ENCODE data around the gene CPNE4.

The CPNE4 gene

GRCh38 chr3:131835906-131836305 is 198.9 kb downstream of the CPNE4 start:
- Histone ChIP-seq H3K4me3 (no peak overlapping the region), H3K9me3 (ENCODE audit: low read depth, low read length) (no peaks in the 10 kb centered on the region), H3K36me3 (ENCODE audit: insufficient read depth, low read length) (no peaks in the 10 kb centered on the region), H3K9ac (ENCODE audit: insufficient read length) (no peak overlapping the region), H3K27ac (no peak overlapping the region)
- TF ChIP-seq FOXP2 (optimal IDR thresholded peaks at IDR 0.05; ENCODE audit: control extremely low read depth, extremely low read length, insufficient read depth) (no peak), POLR2AphosphoS5 (IDR thresholded peaks at IDR 0.05; ENCODE audit: borderline replicate concordance, low read depth, low read length) (no peak), EZH2 (IDR thresholded peaks at IDR 0.05) (no peak)
- DNase-seq (ENCODE audit: low read depth, low spot score) = no peak

DNA sequence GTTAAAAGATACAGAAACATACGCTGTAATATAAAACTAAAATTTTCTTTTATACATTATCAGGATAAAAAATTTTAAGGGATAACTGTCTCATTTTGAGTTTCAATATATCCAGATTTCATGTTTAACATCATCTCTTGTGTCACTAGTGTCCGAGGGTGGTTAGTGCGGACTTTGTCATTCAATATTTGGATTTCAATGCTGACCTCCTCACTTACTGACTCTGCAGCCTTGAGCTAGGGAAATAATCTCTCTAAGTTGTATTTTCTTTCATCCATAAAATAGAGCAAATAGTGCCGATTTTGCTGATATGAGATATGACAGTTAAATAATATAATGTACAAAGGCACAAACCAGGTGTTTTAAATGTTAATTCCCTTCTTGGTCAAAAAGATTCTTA is 203.2 kb downstream of the CPNE4 start:
- Histone ChIP-seq H3K36me3 (ENCODE audit: insufficient read depth, low read length) (no peaks in the 10 kb centered on the region), H3K4me3 (no peak overlapping the region), H3K9ac (ENCODE audit: insufficient read length) (no peak overlapping the region), H3K9me3 (ENCODE audit: low read depth, low read length) (no peaks in the 10 kb centered on the region), H3K27ac (no peak overlapping the region)
- no peak for DNase-seq (ENCODE audit: low read depth, low spot score)
- TF ChIP-seq EZH2 (IDR thresholded peaks at IDR 0.05) = no peak
- no peak for TF ChIP-seq POLR2AphosphoS5 (IDR thresholded peaks at IDR 0.05; ENCODE audit: borderline replicate concordance, low read depth, low read length)
- no peak for TF ChIP-seq FOXP2 (optimal IDR thresholded peaks at IDR 0.05; ENCODE audit: control extremely low read depth, extremely low read length, insufficient read depth)

DNA sequence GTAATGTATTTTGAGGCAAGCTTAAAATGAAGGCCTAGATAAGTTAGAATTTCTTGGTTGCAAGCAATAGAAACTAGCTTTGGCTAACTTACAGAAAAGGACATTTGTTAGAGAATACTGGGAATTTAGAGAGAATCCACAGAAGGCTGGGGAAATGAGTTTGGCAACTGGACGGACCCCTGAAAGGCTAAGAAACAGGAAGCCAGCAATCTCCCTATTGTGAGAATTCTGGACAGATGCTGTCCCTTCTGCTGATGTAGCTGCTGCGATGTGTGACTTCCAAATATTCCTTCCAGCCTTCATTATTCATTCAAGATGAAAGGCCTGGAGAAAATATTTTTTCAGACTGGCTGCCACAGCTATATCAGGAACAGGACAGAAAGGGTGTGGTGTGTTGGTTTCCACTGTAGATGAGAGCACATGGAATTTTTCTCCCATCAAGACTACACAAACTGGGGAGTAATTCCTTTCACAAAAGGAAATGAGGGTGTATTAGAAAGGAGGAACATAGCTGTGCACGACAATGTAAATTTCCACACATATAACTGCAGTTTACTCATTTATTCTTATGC is 213.5 kb downstream of the CPNE4 start:
- no peaks in the 10 kb centered on the region for H3K36me3 ChIP-seq (ENCODE audit: insufficient read depth, low read length)
- H3K27ac ChIP-seq = no peak overlapping the region
- H3K9me3 ChIP-seq (ENCODE audit: low read depth, low read length) = no peaks in the 10 kb centered on the region
- no peak for DNase-seq (ENCODE audit: low read depth, low spot score)
- TF ChIP-seq POLR2AphosphoS5 (IDR thresholded peaks at IDR 0.05; ENCODE audit: borderline replicate concordance, low read depth, low read length) (no peak), FOXP2 (optimal IDR thresholded peaks at IDR 0.05; ENCODE audit: control extremely low read depth, extremely low read length, insufficient read depth) (no peak), EZH2 (IDR thresholded peaks at IDR 0.05) (no peak)
- H3K9ac ChIP-seq (ENCODE audit: insufficient read length) = no peak overlapping the region
- H3K4me3 ChIP-seq = no peak overlapping the region

DNA sequence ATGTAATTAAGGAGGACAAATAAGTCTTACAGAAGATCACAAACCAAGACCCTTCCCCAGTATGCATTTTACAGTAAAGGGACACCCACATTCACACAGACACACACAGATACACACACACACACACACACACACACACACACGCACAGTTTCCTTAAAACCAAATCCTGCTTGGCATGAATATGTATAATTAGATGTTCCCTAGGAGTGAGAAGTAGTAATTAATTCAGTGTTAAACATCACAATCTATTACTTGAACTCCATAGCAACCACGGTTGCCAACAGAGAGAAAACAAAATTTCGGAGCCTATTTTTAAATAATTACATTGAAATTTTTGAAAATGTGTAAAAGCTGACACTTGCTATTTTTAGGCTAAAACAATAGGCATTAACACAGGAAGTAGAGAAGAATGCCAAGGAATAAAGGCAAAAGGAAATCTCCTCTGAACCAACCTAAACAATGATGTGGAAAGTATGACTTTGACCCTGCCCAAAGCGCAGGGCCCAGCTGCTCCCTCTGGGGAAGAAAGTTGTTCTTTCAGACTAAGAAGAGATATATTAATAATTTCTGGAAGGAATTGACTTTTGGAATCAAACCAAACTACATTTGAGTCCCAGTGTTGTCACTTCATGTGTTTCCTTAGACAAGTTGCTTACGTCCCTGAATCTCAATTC is 215.3 kb downstream of the CPNE4 start:
- Histone ChIP-seq H3K9me3 (ENCODE audit: low read depth, low read length) (no peaks in the 10 kb centered on the region), H3K36me3 (ENCODE audit: insufficient read depth, low read length) (no peaks in the 10 kb centered on the region), H3K9ac (ENCODE audit: insufficient read length) (no peak overlapping the region), H3K4me3 (no peak overlapping the region), H3K27ac (no peak overlapping the region)
- no peak for TF ChIP-seq EZH2 (IDR thresholded peaks at IDR 0.05)
- no peak for TF ChIP-seq POLR2AphosphoS5 (IDR thresholded peaks at IDR 0.05; ENCODE audit: borderline replicate concordance, low read depth, low read length)
- TF ChIP-seq FOXP2 (optimal IDR thresholded peaks at IDR 0.05; ENCODE audit: control extremely low read depth, extremely low read length, insufficient read depth) = no peak
- no peak for DNase-seq (ENCODE audit: low read depth, low spot score)

DNA sequence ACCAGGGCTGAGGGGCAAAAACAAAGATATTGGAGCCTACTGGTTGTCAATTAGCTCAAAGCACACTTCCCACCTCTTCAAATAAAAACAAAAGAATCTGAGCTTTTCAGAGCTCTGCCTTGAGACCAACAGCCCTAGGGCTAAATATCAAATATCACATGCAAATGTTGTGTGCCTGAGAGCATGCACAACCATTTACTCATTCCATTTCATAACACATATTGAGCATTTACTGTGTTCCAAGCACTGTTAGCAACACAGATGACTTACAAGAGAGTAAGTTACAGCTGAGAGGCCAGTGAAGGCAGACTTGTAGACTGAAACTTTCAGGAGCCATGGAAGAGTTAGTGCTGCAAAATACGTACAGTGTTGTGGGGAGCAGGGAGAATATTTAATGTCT is 222.4 kb downstream of the CPNE4 start:
- TF ChIP-seq EZH2 (IDR thresholded peaks at IDR 0.05) (no peak), POLR2AphosphoS5 (IDR thresholded peaks at IDR 0.05; ENCODE audit: borderline replicate concordance, low read depth, low read length) (no peak), FOXP2 (optimal IDR thresholded peaks at IDR 0.05; ENCODE audit: control extremely low read depth, extremely low read length, insufficient read depth) (no peak)
- Histone ChIP-seq H3K9me3 (ENCODE audit: low read depth, low read length) (no peaks in the 10 kb centered on the region), H3K27ac (no peak overlapping the region), H3K4me3 (no peak overlapping the region), H3K36me3 (ENCODE audit: insufficient read depth, low read length) (no peaks in the 10 kb centered on the region), H3K9ac (ENCODE audit: insufficient read length) (no peak overlapping the region)
- no peak for DNase-seq (ENCODE audit: low read depth, low spot score)

DNA sequence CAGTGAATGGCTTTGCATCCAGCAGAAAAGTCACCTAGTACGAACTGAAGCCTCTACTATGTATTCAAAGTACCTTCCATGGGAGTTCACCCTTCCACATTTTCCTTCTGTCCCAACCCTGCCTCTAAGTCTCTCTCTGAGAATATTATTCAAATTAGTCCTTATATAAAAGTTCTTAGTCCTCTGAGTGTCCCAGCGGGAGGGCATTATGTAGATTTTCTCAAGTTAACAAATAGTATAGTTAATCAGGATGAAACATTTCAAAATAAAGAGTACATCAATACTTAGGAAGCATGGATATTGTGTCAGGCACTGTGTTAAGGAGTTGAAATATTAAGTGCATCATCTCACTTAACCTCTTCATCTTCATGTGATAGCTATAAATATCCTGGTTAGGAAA is 223.3 kb downstream of the CPNE4 start:
- H3K36me3 ChIP-seq (ENCODE audit: insufficient read depth, low read length) = no peaks in the 10 kb centered on the region
- no peaks in the 10 kb centered on the region for H3K9me3 ChIP-seq (ENCODE audit: low read depth, low read length)
- H3K9ac ChIP-seq (ENCODE audit: insufficient read length) = no peak overlapping the region
- DNase-seq (ENCODE audit: low read depth, low spot score) = peak; percentile 90
- peak overlapping the region; percentile 7; the same call in 1 of the 2 replicates for H3K4me3 ChIP-seq
- no peak overlapping the region for H3K27ac ChIP-seq
- TF ChIP-seq EZH2 (IDR thresholded peaks at IDR 0.05) (no peak), POLR2AphosphoS5 (IDR thresholded peaks at IDR 0.05; ENCODE audit: borderline replicate concordance, low read depth, low read length) (peak; percentile 41; the same call in 1 of the 2 replicates)

DNA sequence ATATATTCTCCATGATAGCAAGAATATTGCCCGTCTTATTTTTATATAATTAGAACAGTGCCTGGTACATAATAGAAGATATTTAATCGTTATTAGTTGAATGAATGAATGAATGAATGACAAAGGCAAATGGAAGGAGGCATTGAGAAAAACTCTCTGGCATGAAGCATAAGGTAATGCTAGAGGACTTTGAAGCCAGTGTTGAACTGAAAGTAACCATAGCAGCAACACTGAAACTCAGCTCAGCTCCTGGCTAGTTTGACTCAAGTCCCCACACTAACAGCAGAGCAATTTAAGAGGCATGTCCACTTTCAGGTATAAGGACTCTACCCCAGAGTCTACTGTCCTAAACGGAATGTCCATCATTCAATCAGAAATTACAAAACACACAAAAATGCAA is 227.0 kb downstream of the CPNE4 start:
- no peak overlapping the region for H3K27ac ChIP-seq
- H3K9me3 ChIP-seq (ENCODE audit: low read depth, low read length) = no peaks in the 10 kb centered on the region
- H3K36me3 ChIP-seq (ENCODE audit: insufficient read depth, low read length) = no peaks in the 10 kb centered on the region
- DNase-seq (ENCODE audit: low read depth, low spot score) = no peak
- H3K9ac ChIP-seq (ENCODE audit: insufficient read length) = no peak overlapping the region
- TF ChIP-seq POLR2AphosphoS5 (IDR thresholded peaks at IDR 0.05; ENCODE audit: borderline replicate concordance, low read depth, low read length) (no peak), FOXP2 (optimal IDR thresholded peaks at IDR 0.05; ENCODE audit: control extremely low read depth, extremely low read length, insufficient read depth) (no peak), EZH2 (IDR thresholded peaks at IDR 0.05) (no peak)
- no peak overlapping the region for H3K4me3 ChIP-seq

DNA sequence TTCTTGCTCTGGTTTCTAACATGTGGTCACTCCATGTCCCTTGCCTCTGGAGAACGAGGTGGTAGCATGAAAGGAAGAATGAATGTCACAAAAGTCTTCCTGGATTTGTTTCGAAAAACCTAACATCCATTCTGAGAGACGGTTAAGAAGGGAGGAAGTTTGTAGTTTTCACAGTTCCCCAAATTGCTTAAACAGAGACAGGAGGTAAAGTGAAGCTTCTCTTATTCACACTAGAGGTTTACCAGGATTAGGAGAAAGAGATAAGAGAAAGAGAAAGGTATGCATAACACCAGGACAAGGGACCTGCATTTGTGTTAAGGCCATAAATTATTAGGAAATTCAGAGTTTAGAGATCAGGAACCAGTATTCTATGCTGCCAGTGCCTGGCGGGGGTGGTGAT is 228.1 kb downstream of the CPNE4 start:
- no peak overlapping the region for H3K4me3 ChIP-seq
- H3K27ac ChIP-seq = no peak overlapping the region
- H3K36me3 ChIP-seq (ENCODE audit: insufficient read depth, low read length) = no peaks in the 10 kb centered on the region
- no peak for DNase-seq (ENCODE audit: low read depth, low spot score)
- no peak overlapping the region for H3K9ac ChIP-seq (ENCODE audit: insufficient read length)
- H3K9me3 ChIP-seq (ENCODE audit: low read depth, low read length) = no peaks in the 10 kb centered on the region
- TF ChIP-seq FOXP2 (optimal IDR thresholded peaks at IDR 0.05; ENCODE audit: control extremely low read depth, extremely low read length, insufficient read depth) (no peak), EZH2 (IDR thresholded peaks at IDR 0.05) (no peak), POLR2AphosphoS5 (IDR thresholded peaks at IDR 0.05; ENCODE audit: borderline replicate concordance, low read depth, low read length) (no peak)

Measured in SK-N-MC (cell line).